ENCODE measurements around the gene SCARB2.

- TF ChIP-seq POLR2A (IDR thresholded peaks at IDR 0.05) (no peak), CTCF (IDR thresholded peaks at IDR 0.05) (no peak)
Measured at GRCh38 chr4:76238701-76239100, 25.1 kb upstream of the SCARB2 start.

Measured in heart left ventricle (tissue), 13 donors.